UCSD-AML1 (cell line): ENCODE results near the gene ZNF383.
"Not testable (repeated sequence)": the region's sequence is repeated elsewhere in the genome, so short reads cannot be mapped to it uniquely, and the experiment has no call there.

Source experiments
- DNase-seq: peaks from one replicate; lab custom pipeline; 2025; ENCODE audit not compliant: unreplicated experiment; lab: John Stamatoyannopoulos, UW

ZNF383 gene

GRCh38 chr19:37292998-37293939 lies 75.3 kb downstream of the ZNF383 start:
- not testable (repeated sequence) for DNase-seq

- DNase-seq, result not testable (repeated sequence)
Observed at GRCh38 chr19:37294246-37294645, 76.2 kb downstream of the ZNF383 start.
